Astrocyte of the spinal cord (primary cell): ENCODE results near the gene DDX39B.
A peak's percentile ranks its signal among the peaks of the same experiment; 100 is the strongest.
"Not testable (repeated sequence)": the region's sequence is repeated elsewhere in the genome, so short reads cannot be mapped to it uniquely, and the experiment has no call there.

Experiments
- DNase-seq: peaks from one replicate; pipeline ENCODE4 v3.0.0; 2011; ENCODE audit warnings: low read depth, low spot score
- H3K4me3 ChIP-seq: 2 replicates; pipeline ENCODE4 v1.5.1; 2011; ENCODE audit warnings: low read depth, mild to moderate bottlenecking, low read length, moderate library complexity
- in situ Hi-C: cut with HindIII; loops from 2 replicates; pipeline ENCODE4 v1.10.0; 2017; ENCODE audit warnings: low sequenced_read_pairs
- TF ChIP-seq, protein P1 (sequence below): IDR thresholded peaks from 2 replicates; pipeline ENCODE4 v1.5.1; 2012; ENCODE audit warnings: low read depth, mild to moderate bottlenecking, low read length, inconsistent platforms

The DDX39B gene

DNA sequence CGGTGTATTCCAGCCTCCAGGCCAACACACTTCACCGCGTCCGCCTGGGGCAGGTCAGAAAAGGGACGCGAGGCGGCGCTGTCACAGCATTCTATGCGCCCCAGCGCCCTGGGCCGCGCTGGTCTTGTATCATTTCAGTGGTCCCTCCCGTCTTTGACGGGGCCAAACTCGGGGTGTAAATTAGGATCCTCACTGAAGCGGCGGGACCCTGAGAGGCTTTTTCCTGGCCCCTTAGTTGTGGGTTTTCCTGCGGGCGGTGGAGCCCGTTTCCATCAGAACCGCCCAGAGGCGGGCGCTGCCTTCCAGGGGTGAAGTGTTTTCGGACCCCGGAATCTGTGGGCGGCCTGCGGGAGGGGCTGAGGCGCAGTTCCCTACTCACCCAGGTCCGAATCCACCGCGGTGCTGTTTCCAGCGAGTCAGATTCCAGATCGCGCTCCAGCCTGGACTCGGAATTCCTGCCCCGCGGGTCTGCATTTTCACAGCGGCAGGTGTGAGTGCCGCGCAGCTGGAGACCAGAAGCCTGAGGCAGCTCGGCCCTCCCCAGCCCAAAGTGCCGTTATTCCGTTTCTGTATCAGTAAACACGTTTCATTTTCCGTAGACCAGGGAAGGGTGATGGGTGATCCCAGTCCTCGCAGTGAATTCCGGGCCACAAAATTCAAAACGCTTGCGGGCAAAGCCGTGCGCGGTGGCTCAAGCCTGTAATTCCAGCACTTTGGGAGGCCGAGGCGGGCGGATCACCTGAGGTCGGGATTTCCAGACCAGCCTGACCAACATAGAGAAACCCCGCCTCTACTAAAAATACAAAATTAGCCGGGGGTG, 47.7 kb downstream of the DDX39B start:
- in situ Hi-C loops = no loop called here
- H3K4me3 ChIP-seq = peak overlapping the region; percentile 50
- peak; percentile 71 for DNase-seq
- TF ChIP-seq, protein P1, sequence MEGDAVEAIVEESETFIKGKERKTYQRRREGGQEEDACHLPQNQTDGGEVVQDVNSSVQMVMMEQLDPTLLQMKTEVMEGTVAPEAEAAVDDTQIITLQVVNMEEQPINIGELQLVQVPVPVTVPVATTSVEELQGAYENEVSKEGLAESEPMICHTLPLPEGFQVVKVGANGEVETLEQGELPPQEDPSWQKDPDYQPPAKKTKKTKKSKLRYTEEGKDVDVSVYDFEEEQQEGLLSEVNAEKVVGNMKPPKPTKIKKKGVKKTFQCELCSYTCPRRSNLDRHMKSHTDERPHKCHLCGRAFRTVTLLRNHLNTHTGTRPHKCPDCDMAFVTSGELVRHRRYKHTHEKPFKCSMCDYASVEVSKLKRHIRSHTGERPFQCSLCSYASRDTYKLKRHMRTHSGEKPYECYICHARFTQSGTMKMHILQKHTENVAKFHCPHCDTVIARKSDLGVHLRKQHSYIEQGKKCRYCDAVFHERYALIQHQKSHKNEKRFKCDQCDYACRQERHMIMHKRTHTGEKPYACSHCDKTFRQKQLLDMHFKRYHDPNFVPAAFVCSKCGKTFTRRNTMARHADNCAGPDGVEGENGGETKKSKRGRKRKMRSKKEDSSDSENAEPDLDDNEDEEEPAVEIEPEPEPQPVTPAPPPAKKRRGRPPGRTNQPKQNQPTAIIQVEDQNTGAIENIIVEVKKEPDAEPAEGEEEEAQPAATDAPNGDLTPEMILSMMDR = peak; percentile 96

DNA sequence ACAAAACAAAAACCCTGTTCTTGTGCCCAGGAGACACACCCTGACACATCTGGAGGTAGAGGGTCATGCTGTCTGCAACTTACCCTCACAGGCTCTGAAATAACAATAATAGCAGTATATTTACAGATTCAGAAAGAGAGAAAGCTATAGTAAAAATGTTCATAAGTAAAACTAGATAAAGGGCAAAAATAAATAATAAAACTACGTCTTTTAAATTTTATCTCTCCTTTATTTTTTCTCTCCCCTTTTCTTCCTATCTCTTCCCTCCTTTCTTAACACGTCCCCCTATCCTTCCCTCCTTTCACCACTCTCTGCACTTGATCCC, 48.3 kb downstream of the DDX39B start:
- DNase-seq, in situ Hi-C loops: not testable (repeated sequence)
- H3K4me3 ChIP-seq = peak overlapping the region; percentile 50

DNA sequence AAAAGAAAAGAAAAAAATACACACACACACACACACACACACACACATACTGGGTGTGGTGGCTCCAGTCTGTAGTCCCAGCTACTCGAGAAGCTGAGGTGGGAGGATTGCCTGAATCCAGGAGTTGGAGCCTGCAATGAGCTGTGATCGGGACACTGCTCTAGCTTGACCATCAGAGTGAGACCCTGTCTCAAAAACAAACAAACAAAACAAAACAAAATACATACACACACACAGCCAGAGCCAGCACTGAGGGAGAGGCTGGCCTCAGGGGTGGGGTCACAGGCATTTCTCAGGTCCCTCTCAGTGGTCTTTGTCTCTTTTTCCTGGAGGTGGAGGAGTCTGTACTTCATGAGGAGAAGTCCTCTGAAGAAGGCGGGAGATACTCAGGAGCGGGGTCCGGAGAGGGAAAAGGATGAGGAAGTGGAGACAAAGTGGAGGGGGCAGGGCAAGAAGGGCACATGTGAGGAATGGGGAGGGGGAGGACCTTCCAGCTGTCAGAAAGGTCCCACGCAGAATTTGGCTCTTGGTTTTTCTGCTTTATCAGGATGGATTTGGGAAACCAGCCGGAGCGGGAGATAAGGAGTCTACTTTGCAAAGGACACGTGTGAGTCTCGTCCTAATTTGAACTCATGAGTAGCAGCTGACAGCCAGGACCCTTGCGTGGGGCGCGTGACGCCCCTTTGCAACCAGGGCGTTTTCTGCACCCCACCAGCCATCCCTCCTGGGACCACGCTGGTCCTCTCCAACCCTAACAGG, 51.5 kb downstream of the DDX39B start:
- no peak for DNase-seq
- H3K4me3 ChIP-seq = no peak overlapping the region
- TF ChIP-seq, protein P1 = no peak
- in situ Hi-C loops = no loop called here

DNA sequence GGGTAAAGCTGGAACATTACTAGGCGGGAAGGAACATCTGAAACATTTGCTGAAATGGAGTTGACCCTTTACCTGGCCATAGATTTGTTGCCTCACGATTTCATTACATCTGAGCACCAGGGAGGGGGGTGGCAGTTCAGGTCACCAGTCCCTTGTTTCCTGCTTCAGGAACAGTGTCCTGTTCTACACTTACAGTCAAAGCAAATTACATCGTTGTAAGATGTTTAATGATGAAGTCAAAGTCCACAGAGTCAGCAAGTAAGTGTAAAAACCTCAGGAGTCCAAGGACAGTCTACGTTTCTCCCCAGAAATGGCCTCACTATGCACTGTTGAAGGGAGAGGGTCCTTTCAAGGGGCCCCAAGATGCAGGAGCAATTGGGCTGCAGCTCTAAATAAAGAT, 52.7 kb downstream of the DDX39B start:
- in situ Hi-C loops = no loop called here
- H3K4me3 ChIP-seq = no peak overlapping the region
- no peak for DNase-seq
- TF ChIP-seq, protein P1 = no peak

DNA sequence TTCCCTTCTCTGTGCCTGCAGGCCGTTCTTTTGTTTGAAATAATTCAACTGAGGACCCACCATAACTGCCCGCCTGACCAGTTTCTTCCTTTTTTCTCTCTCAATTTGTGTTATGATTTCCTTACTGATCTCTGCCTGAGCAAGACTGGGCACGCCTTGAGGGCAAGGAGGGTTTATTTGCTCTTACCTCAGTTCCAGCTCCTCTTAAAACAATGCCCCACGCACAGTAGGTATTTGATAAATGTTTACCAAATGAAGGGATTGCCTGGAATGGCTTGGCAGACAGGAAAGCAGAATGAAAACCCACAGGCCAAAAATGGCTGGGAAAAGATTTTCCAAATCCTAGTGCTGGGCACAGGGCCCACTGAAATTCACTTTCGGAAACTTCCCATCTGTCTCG, 54.1 kb downstream of the DDX39B start:
- DNase-seq, H3K4me3 ChIP-seq, in situ Hi-C loops: not testable (repeated sequence)

DNA sequence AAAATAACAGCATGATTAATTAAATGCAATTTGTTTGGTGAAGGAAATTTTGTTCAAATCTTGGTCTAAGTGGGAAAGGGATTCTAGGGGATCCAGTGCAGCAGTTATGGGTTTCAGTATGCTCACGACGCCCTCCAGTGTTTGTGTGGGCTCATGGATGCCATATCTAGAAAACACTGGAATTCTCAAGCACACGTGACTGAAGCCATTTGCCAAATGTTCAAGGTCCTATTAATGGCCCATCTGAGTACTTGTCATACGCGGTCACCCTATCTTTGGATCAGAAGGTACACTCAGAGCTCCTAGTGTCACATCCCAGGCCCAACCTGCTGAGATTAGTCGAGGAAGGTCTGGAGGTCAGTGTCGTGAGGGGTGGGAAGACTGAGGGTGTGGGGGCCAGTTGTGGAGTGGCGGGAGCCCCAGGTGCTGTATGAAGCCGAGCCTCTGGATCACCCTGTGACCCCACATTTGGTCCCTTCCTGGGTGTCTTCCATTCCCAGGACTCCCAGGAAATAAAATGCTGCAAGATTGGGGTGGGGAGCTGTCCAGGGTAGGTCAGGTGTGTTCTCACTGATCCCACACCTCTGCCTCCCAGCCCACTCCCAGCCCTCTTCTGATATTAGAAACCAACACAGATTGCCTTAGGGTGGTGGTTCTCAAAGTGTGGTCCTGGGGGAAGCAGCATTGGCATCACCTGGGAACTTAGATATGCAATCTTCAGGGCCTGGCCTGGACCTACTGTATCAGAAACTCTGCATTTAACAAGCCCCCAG, 55.6 kb downstream of the DDX39B start:
- H3K4me3 ChIP-seq, in situ Hi-C loops, DNase-seq: not testable (repeated sequence)

DNA sequence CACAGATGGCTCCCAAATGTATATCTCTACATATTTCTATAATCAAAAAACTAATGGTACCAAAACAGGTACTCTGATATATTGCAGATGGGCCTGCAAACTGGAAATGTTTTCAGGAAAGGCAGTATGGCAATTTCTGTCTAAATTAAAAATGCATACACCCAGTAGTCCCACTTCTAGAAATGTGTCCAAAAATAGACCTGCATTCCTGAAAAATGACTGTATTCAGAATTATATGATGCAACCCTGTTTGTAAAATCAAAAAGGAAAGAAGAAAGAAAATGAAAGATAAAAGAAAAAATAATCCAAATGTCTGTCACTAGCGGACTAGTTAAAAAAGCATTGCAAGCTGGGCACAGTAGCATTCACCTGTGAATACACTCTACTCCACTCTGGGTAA, 56.7 kb downstream of the DDX39B start:
- in situ Hi-C loops = no loop called here
- TF ChIP-seq, protein P1 = no peak
- H3K4me3 ChIP-seq = no peak overlapping the region
- no peak for DNase-seq

DNA sequence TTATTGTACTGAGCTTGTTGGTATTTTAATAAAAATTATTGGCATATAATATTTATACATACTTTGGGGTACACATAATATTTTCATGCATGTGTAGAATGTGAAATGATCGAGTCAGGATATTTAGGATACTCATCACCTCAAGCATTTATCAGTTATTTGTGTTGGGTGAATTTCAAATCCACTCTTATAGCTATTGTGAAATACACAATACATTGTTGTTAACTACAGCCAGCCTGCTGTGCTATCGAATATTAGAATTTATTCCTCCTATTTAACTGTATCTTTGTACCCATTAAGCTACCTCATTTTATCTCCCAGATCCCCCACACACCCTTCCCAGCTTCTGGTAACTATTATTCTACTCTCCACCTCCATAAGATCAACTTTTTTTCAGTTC, 58.4 kb downstream of the DDX39B start:
- in situ Hi-C loops = no loop called here

More for the DNA sequence above, 58.4 kb downstream of the DDX39B start:
- DNase-seq = no peak
- no peak overlapping the region for H3K4me3 ChIP-seq
- TF ChIP-seq, protein P1 = no peak
